ENCODE data around the gene BEGAIN.

Gene BEGAIN

DNA sequence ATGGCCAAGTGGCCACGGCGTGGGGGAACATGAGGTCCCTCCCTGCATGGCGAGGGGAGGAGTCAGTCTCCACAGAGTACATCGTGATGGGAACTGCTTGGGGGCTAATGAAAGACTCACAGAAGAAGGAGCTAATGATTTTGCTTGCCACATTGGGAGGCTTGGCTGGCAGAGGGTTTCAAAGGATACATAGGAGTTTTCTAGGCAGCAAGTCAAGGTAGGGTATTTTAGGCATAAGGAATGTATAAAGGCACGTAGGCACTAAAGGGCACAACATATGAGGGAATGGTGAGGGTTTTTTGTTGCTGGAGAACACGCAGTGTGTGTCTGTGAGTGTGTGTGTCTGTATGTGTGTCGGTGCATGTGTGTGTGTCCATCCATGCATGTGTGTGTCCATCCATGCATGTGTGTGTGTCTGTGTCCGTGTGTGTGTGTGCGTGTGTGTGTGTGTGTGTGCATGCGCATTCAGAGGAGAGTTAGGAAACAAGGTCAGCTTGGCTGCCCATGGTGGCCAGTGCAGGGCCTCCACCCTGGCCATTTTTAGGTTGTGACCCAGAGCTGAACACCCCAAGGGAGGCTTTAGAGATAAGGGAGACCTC lies 84.5 kb downstream of the BEGAIN start:
- no peak for DNase-seq

DNA sequence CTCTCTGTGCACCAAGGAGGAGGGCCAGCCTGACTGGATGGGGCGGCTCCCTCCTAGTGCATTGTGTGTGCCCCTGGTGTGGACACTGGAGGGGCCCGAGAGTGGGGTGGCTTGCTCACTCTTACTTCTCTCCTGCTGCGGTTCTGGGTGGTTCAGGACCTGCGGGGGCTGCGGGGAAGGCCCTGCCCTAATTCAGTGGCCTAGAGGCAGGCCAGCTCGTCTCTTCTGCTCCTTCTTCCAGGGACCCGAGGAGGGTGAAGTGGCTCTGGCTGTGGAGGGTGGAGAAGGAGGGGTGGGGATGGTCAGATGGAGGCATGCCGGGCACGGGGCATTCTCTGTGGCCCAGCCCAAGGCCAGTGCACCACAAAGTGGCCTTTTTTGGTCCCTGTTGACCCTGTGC lies 87.1 kb downstream of the BEGAIN start:
- no peak for DNase-seq

DNA sequence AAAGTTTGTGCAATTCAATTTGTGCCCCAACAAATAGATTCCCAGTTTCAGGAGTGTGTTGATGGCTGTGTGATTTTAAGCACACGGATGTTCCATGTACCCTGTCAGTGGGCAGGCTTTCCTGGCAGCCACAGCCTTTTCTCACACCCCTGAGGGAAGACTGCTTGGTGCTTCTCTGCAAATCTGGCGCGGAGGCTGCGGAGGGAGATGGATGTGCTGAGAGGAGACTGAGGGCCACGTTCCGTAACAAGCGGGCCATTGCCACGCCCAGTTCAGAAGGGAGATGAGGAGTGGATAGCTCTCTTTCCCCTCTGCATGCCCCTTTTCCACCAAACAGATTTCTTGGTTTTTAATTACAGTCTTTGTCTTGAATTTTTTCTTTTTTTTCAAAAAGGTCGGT lies 89.1 kb downstream of the BEGAIN start:
- DNase-seq, result no peak

DNA sequence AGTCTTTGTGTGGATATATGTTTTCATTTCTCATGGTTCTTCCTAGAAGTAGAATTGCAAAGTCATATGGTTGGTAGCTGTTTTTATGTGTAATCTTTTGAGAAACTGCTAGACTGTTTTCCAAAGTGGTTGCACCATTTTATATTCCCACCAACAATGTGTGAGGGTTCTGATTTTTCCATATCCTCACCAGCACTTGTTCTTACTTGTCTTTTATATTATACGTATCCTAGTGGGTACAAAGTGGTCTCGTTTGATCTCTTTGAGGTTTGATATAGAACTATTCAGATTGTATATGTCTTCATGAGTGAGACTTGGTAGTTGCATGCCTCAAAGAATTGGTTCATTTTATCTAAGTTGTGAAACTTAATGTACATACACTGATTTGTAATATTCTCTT lies 91.3 kb downstream of the BEGAIN start:
- no peak for DNase-seq

DNA sequence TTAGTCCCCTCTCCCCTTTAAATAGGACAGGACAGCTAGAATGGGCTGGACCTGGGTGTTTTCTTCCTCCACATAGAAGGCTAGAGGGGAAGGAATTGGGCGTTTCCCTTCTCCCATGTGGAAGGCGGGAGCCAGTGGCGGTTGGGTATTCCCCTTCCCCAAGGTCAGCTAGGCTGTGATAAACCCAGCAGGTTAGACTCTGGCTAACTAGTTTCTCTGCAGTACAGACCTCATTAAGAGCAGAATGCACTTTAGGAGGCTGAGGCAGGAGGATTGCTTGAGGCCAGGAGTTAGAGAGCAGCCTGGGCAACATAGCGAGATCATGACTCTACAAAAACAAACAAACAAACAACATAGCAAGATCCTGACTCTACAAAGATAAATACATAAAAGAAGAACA lies 92.6 kb downstream of the BEGAIN start:
- DNase-seq, result no peak

DNA sequence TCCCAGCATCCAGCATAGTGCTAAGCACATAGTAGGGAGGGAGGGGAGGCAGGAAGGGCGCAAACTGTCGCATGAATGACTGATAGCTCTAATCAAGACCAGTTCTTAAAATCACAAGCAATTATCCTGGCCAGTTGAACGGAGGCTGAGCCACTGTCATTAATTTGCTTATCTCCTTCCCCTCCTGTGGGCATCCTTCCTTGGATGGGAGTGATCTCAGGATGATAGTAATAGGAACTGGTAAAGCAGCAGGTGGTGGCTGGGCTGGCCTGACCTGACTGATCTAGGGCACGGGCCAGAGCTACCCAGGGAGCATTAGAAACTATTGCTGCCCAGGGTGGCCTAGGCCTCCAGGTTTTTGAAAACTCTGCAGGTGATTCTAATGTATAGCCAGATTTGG lies 97.0 kb downstream of the BEGAIN start:
- DNase-seq, result no peak

DNA sequence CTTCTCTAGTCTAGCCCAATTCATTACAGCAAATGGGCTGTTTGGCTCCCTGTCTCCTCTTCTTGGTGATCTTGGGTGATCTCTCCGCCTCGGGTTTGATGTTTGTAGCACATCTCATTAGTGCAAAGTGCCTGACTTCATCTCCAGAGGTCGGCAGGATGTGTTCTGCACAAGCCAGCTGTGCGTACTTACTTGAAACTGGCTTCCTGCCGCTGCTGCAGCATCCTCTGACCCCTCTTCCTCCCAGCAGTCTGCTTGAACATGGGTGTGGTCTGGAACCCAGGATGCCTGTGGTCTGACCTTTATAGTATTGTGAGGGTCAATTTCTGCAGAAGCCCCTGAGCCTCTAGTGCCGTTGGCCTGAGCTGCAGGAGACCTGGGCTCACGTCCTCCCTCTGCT lies 99.2 kb downstream of the BEGAIN start:
- DNase-seq, result no peak

DNA sequence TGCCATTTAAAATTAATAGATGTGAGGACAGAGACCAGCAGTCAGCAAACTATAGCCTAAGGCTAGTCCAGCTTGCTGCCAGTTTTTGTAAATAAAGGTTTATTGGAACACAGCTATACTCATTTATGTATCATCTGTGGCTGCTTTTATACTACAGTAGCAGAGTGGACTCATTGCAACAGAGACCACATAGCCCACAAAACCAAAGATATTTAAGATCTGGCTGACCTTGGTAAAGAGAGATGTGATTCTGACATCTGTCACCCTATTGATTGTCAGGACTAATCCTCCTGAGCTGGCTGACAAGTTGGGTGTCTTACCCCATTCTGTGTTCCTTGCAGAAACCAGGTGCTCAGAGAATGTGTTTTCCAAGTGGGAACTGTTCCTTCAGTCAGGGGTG lies 99.9 kb downstream of the BEGAIN start:
- DNase-seq, result no peak
